T1000 (cell line): ENCODE measurements around the gene THRB.

Source experiments
- DNase-seq: peaks from one replicate; lab custom pipeline; 2025; ENCODE audit warnings: mixed read lengths; lab: John Stamatoyannopoulos, UW

The THRB gene

GRCh38 chr3:24263069-24263668 lies 231.5 kb downstream of the THRB start:
- no peak for DNase-seq

GRCh38 chr3:24261521-24261920 lies 233.1 kb downstream of the THRB start:
- DNase-seq, result no peak

GRCh38 chr3:24259901-24260512 lies 234.6 kb downstream of the THRB start:
- DNase-seq, result no peak

- DNase-seq, result no peak
Measured at GRCh38 chr3:24258727-24259600, 235.7 kb downstream of the THRB start.

GRCh38 chr3:24258260-24258659 lies 236.4 kb downstream of the THRB start:
- DNase-seq, result no peak

- DNase-seq, result no peak
Measured at GRCh38 chr3:24255414-24255813, 239.2 kb downstream of the THRB start.

GRCh38 chr3:24254649-24255048 lies 240.0 kb downstream of the THRB start:
- peak; percentile 19 for DNase-seq

GRCh38 chr3:24253336-24253735 lies 241.3 kb downstream of the THRB start:
- no peak for DNase-seq

- no peak for DNase-seq
Measured at GRCh38 chr3:24249523-24249922, 245.1 kb downstream of the THRB start.

- no peak for DNase-seq
Measured at GRCh38 chr3:24245056-24245455, 249.6 kb downstream of the THRB start.

- no peak for DNase-seq
Measured at GRCh38 chr3:24244491-24244890, 250.2 kb downstream of the THRB start.

GRCh38 chr3:24242012-24242698 lies 252.5 kb downstream of the THRB start:
- peak; percentile 24 for DNase-seq

GRCh38 chr3:24240306-24240705 lies 254.3 kb downstream of the THRB start:
- DNase-seq, result no peak

- peak; percentile 80 for DNase-seq
Measured at GRCh38 chr3:24237971-24238706, 256.5 kb downstream of the THRB start.

GRCh38 chr3:24235121-24235520 lies 259.5 kb downstream of the THRB start:
- DNase-seq, result no peak

- no peak for DNase-seq
Measured at GRCh38 chr3:24232784-24233183, 261.9 kb downstream of the THRB start.

- no peak for DNase-seq
Measured at GRCh38 chr3:24229468-24230221, 265.0 kb downstream of the THRB start.

GRCh38 chr3:24227635-24228034 lies 267.0 kb downstream of the THRB start:
- DNase-seq, result no peak

GRCh38 chr3:24226397-24226796 lies 268.3 kb downstream of the THRB start:
- DNase-seq, result no peak

- DNase-seq, result no peak
Measured at GRCh38 chr3:24225385-24225950, 269.2 kb downstream of the THRB start.
